SK-N-MC (cell line): ENCODE results near the gene TRIM9.

ENCODE experiments used
- EZH2 ChIP-seq: fragments of 200-600 bp; sonication (generic); IDR thresholded peaks from one replicate; pipeline ENCODE4 v1.6.1; 2017; ENCODE audit warnings: antibody characterized with exemption
- POLR2AphosphoS5 ChIP-seq: IDR thresholded peaks from 2 replicates; pipeline ENCODE4 v1.6.1; 2012; ENCODE audit warnings: mild to moderate bottlenecking, low read depth, low read length, borderline replicate concordance

GRCh38 chr14:50928002-50928635, 166.8 kb downstream of the TRIM9 start:
- TF ChIP-seq EZH2: no peak
- TF ChIP-seq POLR2AphosphoS5: no peak
